GM21717 (cell line): ENCODE measurements around the gene ARL8B.

Experiments
- ATAC-seq: cut with Tn5 transposase; IDR thresholded peaks from one replicate; pipeline ENCODE4 v1.9.1; 2021; ENCODE audit warnings: mild to moderate bottlenecking, moderate library complexity; ENCODE audit not compliant: unreplicated experiment

ARL8B gene

GRCh38 chr3:5205165-5205941, 83.3 kb downstream of the ARL8B start:
- peak; percentile 99 for ATAC-seq

- ATAC-seq: no peak
Observed at GRCh38 chr3:5210926-5211325, 88.8 kb downstream of the ARL8B start.

GRCh38 chr3:5212628-5213573, 90.8 kb downstream of the ARL8B start:
- ATAC-seq: no peak

- ATAC-seq: no peak
Observed at GRCh38 chr3:5213574-5213966, 91.5 kb downstream of the ARL8B start.

- no peak for ATAC-seq
Observed at GRCh38 chr3:5214352-5214751, 92.3 kb downstream of the ARL8B start.

GRCh38 chr3:5217824-5218595, 95.9 kb downstream of the ARL8B start:
- no peak for ATAC-seq

GRCh38 chr3:5218815-5219214, 96.7 kb downstream of the ARL8B start:
- ATAC-seq: no peak

- no peak for ATAC-seq
Observed at GRCh38 chr3:5219216-5219615, 97.1 kb downstream of the ARL8B start.

- no peak for ATAC-seq
Observed at GRCh38 chr3:5220193-5220592, 98.1 kb downstream of the ARL8B start.

GRCh38 chr3:5220667-5221431, 98.8 kb downstream of the ARL8B start:
- ATAC-seq: no peak

- no peak for ATAC-seq
Observed at GRCh38 chr3:5221701-5222100, 99.6 kb downstream of the ARL8B start.

- ATAC-seq: no peak
Observed at GRCh38 chr3:5222283-5223005, 100.4 kb downstream of the ARL8B start.

GRCh38 chr3:5226783-5227182, 104.7 kb downstream of the ARL8B start:
- ATAC-seq: no peak

GRCh38 chr3:5227812-5228211, 105.7 kb downstream of the ARL8B start:
- ATAC-seq: no peak

GRCh38 chr3:5229414-5229813, 107.3 kb downstream of the ARL8B start:
- ATAC-seq: no peak
